ENCODE data around the gene COX17.

Gene COX17

DNA sequence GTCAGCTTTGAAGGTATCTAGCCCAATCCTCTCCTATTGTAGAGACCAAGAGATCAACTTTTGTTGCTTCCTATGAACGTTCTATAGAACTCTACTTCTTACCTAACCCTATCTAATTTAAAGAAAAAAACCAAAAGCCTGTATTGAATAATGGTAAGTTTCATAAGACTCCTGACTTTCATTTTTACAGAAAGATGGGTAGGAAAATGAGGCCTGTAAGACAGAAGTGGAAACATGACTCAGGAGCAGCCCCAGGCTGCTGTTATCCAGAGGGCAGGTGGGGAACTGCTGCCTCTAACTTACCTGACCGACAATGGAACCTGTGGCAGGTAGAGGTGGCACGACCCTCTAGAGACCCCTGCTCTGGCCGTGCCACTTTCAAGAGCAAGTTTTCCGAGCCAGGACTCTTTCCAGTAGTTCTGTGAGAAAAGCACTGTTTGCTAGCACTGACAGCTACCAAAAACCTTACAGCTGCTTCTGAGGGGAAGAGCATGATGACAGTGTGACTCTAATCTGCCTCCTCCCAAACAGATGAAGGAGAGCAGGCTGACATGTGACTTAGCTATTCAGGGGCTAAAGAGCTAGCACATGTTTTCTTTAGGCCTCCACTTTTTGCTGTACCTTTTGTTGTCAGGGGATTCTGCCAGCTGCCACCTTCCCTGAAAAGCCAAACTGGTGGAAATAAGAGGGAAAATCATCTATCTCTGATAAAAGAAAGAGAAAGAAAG lies 34.3 kb downstream of the COX17 start:
- peak; percentile 40 for DNase-seq

DNA sequence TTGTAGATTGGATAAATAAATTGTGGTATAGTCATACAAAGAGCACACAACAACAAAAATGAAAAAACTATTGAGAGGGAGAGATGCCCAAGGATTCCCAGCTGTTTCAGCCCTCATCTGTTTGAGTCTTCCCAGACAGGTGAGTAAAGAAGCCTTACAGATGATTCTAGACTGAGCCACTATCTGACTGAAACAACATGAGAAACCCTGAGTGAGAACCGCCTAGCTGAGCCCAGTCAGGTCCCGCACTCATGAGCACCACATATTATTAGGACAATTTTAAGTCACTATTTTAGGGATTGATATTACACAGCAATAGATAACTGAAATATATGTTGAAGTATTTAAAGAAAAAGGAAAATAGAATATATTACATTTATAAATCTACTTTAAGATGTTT lies 35.8 kb downstream of the COX17 start:
- no peak for DNase-seq

DNA sequence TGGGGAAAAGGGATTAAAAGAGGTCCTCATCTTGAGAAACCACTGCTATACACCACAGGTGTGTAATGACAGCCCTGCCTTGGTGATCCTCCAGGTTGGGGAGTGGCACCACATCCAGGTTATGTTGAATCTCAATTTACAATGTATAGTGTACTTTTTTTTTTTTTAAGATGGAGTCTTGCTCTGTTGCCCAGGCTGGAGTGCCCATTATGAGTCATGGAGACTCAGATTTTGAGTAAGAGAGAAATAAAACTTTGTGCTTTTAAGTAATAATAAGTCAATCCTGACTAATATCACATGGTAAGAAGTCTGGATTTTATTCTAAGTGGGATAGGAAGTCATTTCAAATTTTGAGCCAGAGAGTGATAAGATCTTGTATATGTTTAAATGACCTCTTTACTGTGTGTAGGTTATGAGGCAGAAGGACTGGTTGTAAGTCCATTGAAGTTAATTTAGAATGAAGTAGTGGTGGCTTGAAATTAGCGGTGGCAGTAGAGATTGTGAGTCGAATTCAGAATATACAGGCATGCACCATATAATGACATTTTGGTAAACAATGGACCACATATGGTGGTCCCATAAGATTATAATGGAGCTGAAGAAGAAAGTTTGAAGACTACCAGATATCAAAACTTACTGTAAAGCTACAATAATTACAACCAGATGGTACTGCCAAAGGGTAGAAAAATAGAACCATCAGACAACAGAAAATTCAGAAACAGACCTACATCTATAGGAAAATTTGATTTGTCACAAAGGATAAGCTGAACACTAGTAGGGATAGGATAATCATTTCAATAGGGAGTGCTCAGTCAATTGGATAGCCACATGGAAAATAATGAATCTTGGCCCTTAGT lies 37.5 kb downstream of the COX17 start:
- DNase-seq, result no peak

DNA sequence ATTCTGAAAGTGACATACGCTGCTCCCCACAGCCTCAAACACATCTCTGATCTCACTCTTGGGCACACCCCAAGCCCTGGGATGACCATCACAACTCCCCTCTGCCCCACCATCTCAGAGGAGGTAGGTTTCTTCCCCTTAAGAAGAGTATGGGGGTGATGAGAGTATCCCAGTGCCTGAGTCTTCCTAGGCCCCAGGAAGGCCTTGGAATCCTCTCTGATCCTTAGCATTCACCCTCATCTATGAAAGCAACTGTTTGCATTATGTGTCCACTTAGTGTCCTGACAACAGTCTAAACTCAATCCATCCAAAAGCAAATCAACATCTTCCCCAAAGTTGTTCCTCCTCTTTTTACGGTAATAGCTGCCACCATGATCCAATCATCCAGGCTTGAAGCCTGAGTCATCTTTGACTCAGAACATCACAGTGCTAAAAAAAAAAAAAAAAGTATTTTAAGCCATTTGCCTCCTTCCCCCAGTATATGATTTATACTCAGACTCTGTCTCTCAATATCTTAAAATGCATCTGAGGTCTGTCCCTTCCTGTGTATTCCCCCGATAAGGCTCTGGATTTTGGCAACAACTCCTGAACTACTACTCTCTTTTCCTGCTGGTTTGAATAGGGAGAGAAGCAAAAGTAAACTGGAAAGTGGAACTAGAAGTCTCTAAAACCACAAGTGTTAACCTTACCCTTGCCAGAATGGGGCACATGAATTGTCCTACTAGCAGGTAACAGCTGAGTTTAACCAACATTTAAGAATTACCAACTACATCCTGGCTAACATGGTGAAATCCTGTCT lies 39.3 kb downstream of the COX17 start:
- peak; percentile 96 for DNase-seq

DNA sequence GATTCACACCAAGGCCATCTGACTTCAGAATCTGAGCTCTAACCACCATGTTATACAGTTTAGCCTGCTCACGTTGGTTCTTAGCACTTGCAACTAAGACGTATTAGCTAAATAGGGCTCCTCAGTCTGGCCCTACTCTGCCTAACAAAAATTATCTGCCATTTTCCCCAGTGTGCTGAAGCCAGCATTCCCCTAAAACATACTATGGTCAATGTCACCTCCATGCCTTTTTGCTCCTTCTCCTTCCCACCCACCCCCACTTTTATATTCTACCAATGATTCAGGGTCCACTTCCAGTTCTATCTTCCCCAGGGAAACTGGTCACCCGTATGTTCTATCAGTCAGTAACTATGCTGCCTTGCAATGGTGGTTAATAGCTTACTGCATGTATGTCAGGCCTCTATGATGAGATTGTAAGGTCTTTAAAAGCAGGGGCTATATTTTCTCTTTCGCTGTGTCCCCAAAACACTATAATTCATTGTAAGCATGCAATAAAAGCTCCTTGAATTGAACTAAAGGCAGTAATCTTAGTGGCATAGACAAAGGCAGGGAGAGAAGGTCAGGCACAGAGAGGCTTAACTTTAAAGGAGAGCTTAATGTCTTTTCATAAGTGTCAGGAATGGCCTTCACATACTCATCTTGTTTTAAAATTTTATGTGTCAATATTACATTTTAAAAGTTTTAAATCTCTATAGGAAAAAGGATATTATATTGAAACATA lies 40.2 kb downstream of the COX17 start:
- no peak for DNase-seq

DNA sequence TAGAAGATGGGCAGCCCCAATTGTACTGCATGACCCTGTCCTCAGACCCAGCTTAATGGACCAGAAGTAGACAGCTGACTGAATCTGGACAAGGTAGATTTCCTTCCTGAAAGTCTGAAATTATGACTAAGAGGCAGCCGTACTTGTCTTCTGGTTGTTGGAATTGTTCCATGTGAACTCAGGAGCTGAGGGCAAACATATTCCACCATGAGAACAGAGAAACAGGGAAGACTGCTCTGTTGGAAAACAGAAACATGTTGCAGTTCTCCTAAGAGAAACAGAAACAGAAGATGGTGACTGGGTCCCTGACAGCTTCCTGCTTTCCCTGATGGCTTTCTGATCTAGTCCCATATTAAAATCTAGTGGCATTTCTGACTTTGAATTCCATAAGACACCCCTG lies 41.0 kb downstream of the COX17 start:
- peak; percentile 43 for DNase-seq

DNA sequence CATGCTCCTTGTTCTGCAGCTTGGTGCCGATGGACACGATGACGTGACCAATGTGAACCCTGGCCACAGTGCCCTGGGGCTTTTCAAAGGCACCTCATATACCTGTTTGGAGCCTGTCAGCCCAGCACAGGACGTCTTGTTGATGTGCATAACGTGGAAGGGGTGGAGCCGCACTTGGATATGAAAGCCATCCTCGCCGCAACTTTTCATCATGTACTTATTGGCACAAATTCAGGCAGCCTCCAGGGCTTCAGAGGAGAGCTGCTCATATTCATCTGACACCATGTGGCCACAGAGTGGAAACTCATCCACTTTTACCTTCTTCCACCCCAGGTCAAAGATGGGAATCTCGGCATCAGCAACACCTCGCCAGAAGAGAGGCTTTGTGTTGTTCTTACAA lies 41.5 kb downstream of the COX17 start:
- DNase-seq, result no peak

DNA sequence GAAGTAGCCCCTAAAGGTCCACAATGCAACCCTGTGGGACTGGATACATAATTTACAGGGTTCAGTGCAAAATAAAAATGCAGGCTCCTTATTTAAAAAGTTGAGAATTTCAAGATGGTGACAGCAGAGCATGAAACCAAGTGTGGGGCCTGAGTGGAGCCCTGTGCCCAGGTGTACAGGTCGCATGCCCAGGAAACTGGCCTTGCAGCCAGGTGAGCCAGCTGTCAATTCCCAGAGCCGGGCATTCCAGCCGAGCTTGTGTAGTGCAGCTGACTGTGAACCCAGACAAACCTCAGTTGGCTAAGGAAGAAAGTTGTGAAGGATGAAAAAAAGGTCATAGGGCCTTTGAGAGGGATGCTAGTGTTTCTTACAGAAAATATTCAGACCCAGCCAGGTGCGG lies 44.4 kb downstream of the COX17 start:
- DNase-seq, result no peak

DNA sequence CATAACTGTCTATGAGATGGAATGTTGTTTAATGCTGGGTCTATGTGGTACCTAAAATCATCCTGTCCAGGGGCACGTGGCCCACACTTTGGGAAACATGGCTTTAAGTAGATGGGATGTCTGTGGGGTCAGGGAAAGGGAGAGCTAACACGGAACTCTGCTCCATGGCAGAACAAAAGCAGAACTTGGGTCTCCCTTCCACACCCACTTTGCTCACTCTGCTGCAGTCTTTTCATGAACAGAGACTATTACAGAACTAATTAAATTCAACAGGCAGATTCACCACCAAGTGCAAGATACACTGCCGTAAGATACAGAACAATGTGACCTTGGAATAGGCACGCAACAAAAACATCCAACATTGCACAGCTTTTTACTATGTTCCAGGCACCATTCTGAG lies 45.0 kb downstream of the COX17 start:
- DNase-seq, result no peak

DNA sequence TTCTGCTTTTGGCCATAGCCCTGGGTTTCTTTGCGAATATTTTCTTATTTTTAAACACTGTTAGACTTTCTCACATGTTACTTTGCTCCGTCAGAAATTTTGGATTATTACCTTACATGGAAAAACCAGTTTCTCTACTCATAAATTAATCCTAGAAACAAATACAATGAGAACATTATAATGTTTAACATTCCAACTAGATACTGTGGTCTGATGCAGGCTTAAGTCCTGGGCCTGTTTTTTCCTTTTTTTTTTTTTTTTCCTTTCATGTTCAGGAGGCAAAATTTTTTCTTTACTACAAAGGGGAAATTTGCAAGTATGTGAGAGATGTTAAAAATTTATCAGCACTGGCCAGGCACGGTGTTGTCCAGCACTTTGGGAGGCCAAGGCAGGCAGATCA lies 45.7 kb downstream of the COX17 start:
- DNase-seq, result peak; percentile 45

DNA sequence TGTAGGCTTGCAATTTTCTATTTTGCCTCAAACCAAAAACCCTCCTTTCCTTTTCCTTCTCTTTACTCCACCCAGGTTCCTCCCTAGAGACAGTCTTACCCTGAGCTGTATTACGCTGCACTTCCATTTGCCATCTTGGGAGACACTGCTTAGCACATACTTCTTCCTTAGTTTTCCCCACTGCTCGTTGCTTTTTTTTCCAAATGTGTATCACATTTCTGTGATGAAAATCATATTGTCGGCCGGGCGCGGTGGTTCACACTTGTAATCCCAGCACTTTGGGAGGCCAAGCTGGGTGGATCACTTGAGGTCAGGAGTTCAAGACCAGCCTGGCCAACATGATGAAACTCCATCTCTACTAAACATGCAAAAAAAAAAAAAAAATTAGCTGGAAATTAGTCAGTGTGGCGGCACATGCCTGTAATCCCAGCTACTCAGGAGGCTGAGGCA lies 46.3 kb downstream of the COX17 start:
- no peak for DNase-seq

DNA sequence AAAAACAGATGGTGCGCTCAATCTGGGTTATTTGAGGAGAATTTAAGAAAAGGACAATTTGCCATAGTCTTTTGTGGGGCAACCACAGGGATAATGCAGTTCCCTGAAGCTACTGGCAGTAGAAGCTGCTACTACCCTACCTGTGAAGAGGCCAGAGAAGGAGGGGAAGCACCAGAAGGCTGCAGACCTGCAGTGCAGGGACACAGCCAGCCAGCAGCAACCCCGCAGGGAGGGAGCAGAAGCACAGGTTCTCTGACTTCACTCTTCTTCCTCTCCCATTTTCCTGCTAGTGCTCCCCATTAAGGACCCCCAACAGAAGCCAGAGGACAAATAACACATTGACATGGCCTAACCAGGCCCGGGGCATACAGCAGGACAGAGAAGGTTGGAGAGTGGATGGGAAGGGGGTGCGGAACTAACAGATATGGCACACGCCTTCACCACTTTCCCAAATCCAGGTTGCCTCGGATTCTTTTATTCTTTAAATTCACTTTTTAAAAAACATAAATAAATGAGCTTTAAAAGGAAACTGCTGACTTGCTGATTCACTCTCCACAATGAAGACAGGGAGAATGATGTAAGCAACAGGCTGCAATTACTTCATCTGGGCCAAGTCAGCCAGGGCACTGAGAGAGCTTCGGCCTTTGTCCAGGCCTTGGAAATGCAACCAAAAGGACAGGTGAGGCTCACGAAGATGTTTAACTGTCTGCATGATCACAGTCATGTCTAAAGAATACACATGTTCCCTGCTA lies 46.9 kb downstream of the COX17 start:
- DNase-seq, result peak; percentile 65

DNA sequence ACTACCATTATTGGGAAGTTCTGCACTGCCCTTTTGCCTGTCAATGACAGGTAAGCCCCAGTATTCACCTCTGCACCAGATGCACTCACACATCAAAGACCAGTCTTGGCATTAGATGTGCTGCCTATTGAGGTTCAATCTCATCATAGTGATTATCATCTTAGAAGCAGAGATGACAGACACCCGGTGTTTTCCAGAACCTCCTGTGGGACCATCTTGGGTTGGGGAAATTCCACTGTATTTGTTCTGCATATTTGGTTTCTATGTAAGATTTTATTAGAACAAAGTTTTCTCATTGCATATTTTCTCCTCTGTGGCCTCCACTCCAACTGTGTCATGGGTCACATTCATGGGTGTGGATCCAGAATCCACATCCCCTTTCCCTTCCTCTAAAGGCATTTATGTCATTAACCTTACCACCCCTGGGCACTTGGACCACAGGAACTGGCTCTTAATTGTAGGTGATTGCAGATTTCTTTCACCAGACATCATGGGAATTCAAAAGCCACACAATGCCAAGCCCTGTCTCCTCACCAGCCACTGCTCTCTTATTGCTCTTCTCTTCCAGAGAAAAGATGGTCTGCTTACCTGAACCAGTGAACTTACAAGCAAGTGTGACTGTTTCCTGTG lies 48.3 kb downstream of the COX17 start:
- DNase-seq, result no peak

DNA sequence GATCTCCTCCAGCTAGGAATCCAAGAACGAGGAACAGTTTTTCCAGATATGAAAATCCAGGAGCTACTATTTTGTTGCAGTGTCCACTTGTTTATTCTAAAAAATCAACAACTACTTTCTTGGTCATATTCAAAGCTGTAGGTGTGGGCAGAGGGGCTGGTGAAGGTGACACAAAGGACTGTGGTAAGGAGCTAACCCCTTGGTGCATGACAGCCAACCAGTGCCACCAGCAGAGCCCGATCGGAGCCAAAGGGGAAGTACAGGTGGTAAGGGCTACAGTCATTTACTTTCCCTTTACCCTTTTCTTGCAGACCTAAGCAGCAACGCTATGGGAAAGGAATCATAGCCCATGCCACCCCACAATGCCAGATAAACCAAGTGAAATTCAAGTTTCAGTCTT lies 48.8 kb downstream of the COX17 start:
- no peak for DNase-seq

DNA sequence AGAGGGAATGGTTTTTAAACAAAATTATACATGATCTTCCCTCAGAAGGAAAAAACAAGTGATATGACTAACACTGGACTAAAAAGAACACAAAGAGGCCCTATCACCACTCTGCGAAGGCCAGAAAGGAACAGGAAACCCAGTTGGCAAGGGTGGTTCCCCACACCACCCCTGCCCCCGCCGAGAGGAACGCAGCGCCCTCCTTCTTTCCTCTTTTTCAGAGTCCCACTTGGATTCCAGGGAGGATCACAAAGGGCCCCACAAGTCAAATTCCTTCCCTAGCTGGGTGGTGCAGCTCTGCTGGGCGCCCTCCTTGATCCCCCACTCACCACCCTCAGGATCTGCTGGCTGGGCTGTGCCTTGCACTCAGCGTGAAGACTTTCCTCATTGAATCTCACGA lies 49.7 kb downstream of the COX17 start:
- no peak for DNase-seq

DNA sequence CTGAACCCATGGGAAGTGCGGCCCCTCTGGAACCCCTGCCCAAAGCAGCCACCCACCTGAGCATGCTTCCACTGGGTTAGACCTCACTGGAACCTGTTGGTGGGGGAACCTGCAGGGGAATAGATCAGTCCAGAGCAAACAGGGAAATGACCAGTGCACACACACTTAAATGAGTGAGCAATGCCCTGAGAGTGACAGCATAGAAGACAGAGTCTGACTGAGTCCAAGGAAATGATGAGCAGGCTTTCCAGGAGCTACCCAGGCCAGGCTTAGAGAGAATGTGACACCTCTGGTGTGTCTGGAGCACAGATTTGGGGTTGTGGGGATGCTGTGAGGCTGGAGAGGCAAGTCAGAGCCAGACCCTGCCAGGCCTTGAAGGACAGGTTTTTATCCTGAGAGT lies 51.0 kb downstream of the COX17 start:
- DNase-seq, result no peak

DNA sequence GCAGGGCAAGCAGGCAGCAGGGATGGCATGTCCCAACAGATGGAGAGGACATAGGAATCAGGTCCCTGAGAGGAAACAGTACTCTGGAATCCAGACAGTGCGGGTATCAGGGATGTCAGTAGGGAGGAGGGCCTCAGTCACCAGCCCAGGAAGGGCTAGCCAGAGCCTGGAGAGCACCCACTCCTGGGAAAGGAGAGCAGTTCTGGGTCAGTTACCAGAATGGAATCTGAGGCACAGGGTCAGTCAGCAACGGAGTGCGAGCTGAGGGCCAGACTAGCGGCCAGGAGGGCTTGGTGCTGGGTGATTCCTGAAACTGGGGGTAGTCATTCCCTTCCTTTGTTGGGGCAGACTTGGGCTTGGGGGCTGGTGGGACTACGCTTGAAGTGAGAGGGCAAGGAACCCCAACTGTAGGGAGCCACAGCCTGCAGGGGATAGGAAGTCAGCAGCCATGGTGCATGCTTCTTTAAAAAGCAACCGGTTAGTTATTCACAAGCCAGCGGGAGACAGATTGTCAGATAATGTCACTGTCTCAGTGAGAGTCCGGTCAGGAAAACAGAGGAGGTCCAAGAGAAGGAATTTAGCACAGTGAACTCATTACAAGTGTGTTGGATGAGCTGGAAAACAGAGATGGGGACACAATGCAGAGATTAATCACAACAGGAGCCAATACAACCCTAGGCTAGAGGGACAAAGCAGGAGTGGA lies 51.6 kb downstream of the COX17 start:
- DNase-seq, result no peak

DNA sequence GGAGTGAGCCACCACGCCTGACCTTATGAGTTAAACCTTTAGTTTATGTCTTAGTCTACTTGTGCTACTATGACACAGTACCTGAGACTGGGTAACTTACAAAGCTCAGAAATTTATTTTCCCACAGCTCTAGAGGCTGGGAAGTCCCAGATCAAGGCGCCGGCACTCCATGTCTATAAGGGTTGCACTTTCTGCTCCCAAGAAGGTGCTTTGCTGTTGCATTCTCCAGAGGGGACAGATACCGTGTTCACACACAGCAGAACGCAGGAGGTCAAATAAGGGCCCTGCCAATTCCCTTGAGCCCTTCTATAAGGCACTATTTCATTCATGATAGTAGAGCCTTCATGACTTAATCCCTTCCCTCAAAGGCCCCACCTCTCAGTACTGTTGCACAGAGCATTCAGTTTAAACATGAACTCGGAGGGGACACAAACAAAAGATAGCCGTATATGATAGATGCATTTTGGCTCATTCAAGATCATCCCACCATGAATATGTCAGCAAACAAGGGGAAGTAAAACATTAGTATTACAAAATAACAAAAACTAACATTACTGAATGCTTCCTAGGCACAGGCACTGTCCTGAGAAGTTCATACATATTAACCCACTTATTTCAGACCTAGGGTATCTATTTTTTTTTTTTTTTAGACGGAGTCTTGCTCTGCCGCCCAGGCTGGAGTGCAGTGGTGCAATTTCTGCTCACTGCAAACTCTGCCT lies 53.0 kb downstream of the COX17 start:
- DNase-seq, result no peak

DNA sequence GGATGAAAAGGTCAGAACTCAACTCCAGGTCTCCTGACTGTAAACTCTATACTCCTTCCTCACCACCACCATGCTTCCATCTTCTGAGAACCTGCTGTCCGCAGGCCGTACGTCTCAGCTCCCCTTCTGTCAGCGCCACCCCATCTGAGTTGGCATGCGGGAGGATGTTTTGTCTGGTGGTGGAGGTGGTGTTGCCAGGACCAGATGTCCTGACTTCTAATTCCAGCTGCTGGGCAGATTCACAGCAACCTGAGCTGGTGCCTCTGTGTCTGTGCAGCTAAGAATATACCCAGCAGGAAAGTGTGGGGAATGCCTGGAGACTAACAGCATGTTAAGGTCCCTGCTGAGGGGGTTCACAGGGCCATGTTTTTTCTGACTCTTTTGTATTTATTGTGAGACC lies 56.3 kb downstream of the COX17 start:
- no peak for DNase-seq
